ENCODE measurements around the gene LAPTM5. TPM values are rescaled to one million over a fixed set of nuclear protein-coding genes. Genes with fewer than 3 reads are reported as not detected.

Gene LAPTM5
- total and polyA plus RNA-seq, 10 of the 15 experiments (the other 5 are each of a cell fraction or from before 2014, with no cell fraction given) = 24.1 to 1,034 (median 687) TPM

- ChIA-PET CTCF (interaction anchor here (1.2 to 16.5 kb wide), 8 partner anchors 8 to 158 kb away, joined by 3 to 161 read pairs (median 18); no protein-coding TSS in a partner anchor), SMC1A (ENCODE audit: uncharacterized antibody, unreplicated experiment) (interaction anchor here (15.9 to 24.8 kb wide), 4 partner anchors 5 to 28 kb away, joined by 248 to 556 read pairs (median 440); partner anchors contain the start of genes LAPTM5 and MATN1), POLR2A (interaction anchor here (0.7 to 22.5 kb wide), 10 partner anchors 6 to 34 kb away, joined by 3 to 741 read pairs (median 4); partner anchors contain the start of gene LAPTM5), RAD21 (ENCODE audit: unreplicated experiment) (interaction anchor here (0.8 to 17.1 kb wide), 10 partner anchors 5 to 32 kb away, joined by 3 to 462 read pairs (median 6); partner anchors contain the start of genes LAPTM5 and MATN1)
- H3K9ac ChIP-seq (ENCODE audit: control insufficient read depth, insufficient read depth, low read length) = peak overlapping the region; percentile 97
- no peaks in the 10 kb centered on the region for H4K20me1 ChIP-seq (ENCODE audit: control insufficient read depth, insufficient read depth)
- DNase-seq (ENCODE audit: low read depth, low spot score) (no peak), FAIRE-seq (no peak), ATAC-seq (no peak)
- no peak overlapping the region for H2AFZ ChIP-seq (ENCODE audit: control insufficient read depth, low read depth, low read length)
- in situ Hi-C loops (cut with MboI) = loop anchor here (10.0 kb wide), 1 partner anchor 1182 kb away; the partner anchor contains the start of gene PTP4A2
- H3K4me3 ChIP-seq = peak overlapping the region; percentile 98
- peaks cover 51% of the 10 kb centered on the region for H3K4me1 ChIP-seq (ENCODE audit: control insufficient read depth, insufficient read depth, low read length)
- intact Hi-C loops (cut with micrococcal nuclease; ENCODE audit: unreplicated experiment) = no loop called here
- H3K27ac ChIP-seq (ENCODE audit: control insufficient read depth, insufficient read depth) = peak overlapping the region; percentile 93
- peaks cover 100% of the 10 kb centered on the region for H3K79me2 ChIP-seq (ENCODE audit: control insufficient read depth, insufficient read depth, low read length)
- H3K9me3 ChIP-seq (replicated peaks; ENCODE audit: control insufficient read depth, insufficient read depth, low read length) = no peaks in the 10 kb centered on the region
- H3K27me3 ChIP-seq (replicated peaks in 1 of 2; ENCODE audit: control insufficient read depth in 2 of 2, insufficient read depth in 2 of 2, low read length in 1 of 2) = no peaks in the 10 kb centered on the region
- H3K4me2 ChIP-seq (ENCODE audit: control insufficient read depth, insufficient read depth) = peak overlapping the region; percentile 75
- H3K36me3 ChIP-seq (ENCODE audit: control insufficient read depth in 2 of 2, insufficient read depth in 2 of 2, low read length in 1 of 2) = peaks cover 6 to 9% of the 10 kb centered on the region in 2 experiments
- no TSS peak for BruUV-seq (replicated peaks)
- 10% methylated on average over 9 of the region's 9 CpGs for WGBS (ENCODE audit: insufficient coverage, insufficient replicate concordance, low lambda C conversion rate, missing lambda C conversion rate)
- TF ChIP-seq SUZ12 (IDR thresholded peaks at IDR 0.05; ENCODE audit: unreplicated experiment) (no peak), TAF1 (IDR thresholded peaks at IDR 0.05; ENCODE audit: borderline replicate concordance, low read depth, low read length) (no peak), RUNX3 (IDR thresholded peaks at IDR 0.05; ENCODE audit: low read length) (no peak), BHLHE40 (IDR thresholded peaks at IDR 0.05; ENCODE audit: borderline replicate concordance in 1 of 2, low read depth in 2 of 2, low read length in 1 of 2) (no peak), TCF7 (IDR thresholded peaks at IDR 0.05; ENCODE audit: borderline replicate concordance) (no peak), NRF1 (conservative IDR thresholded peaks at IDR 0.05; ENCODE audit: low read depth, low read length) (no peak), SREBF1 (IDR thresholded peaks at IDR 0.05; ENCODE audit: low read length) (no peak), ZNF207 (IDR thresholded peaks at IDR 0.05; ENCODE audit: borderline replicate concordance) (no peak), ASH2L (IDR thresholded peaks at IDR 0.05; ENCODE audit: borderline replicate concordance, low read depth) (no peak), ZNF274 (IDR thresholded peaks at IDR 0.05; ENCODE audit: insufficient read depth, insufficient read length) (no peak), HCFC1 (IDR thresholded peaks at IDR 0.05; ENCODE audit: low read length) (no peak), ZSCAN29 (IDR thresholded peaks at IDR 0.05) (no peak), BRCA1 (IDR thresholded peaks at IDR 0.05; ENCODE audit: low read depth, low read length) (no peak), ZBTB11 (CRISPR knock-in tag; IDR thresholded peaks at IDR 0.05) (no peak), RBBP5 (conservative IDR thresholded peaks at IDR 0.05) (no peak), RCOR1 (conservative IDR thresholded peaks at IDR 0.05; ENCODE audit: low read depth, low read length) (no peak), PKNOX1 (IDR thresholded peaks at IDR 0.05) (no peak), MTA3 (IDR thresholded peaks at IDR 0.05; ENCODE audit: borderline replicate concordance, low read length) (no peak)
- TF ChIP-seq, protein P1, sequence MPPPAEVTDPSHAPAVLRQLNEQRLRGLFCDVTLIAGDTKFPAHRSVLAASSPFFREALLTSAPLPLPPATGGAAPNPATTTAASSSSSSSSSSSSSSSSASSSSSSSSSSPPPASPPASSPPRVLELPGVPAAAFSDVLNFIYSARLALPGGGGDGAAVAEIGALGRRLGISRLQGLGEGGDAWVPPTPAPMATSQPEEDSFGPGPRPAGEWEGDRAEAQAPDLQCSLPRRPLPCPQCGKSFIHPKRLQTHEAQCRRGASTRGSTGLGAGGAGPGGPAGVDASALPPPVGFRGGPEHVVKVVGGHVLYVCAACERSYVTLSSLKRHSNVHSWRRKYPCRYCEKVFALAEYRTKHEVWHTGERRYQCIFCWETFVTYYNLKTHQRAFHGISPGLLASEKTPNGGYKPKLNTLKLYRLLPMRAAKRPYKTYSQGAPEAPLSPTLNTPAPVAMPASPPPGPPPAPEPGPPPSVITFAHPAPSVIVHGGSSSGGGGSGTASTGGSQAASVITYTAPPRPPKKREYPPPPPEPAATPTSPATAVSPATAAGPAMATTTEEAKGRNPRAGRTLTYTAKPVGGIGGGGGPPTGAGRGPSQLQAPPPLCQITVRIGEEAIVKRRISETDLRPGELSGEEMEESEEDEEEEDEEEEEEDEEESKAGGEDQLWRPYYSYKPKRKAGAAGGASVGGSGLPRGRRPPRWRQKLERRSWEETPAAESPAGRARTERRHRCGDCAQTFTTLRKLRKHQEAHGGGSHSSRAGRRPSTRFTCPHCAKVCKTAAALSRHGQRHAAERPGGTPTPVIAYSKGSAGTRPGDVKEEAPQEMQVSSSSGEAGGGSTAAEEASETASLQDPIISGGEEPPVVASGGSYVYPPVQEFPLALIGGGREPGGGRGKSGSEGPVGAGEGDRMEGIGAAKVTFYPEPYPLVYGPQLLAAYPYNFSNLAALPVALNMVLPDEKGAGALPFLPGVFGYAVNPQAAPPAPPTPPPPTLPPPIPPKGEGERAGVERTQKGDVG (CRISPR knock-in tag; IDR thresholded peaks at IDR 0.05) = no peak
Measured at GRCh38 chr1:30752651-30752908, 5.0 kb downstream of the LAPTM5 start.

Data from GM12878 (cell line).